ENCODE measurements around the gene UNC79.

GRCh38 chr14:93398491-93398890, 32.2 kb upstream of the UNC79 start:
- TF ChIP-seq CTCF (IDR thresholded peaks at IDR 0.05) (no peak), POLR2A (IDR thresholded peaks at IDR 0.05) (no peak)
